Measurements from ENCODE around the gene LMBR1L. TPM values are rescaled to one million over a fixed set of nuclear protein-coding genes. Genes with fewer than 3 reads are reported as not detected.
"Not testable (repeated sequence)": the region's sequence is repeated elsewhere in the genome, so short reads cannot be mapped to it uniquely, and the experiment has no call there.

The LMBR1L gene
- total RNA-seq, 3 donors from 2014 or later, result 37.6 to 73.0 (median 58.3) TPM

DNA sequence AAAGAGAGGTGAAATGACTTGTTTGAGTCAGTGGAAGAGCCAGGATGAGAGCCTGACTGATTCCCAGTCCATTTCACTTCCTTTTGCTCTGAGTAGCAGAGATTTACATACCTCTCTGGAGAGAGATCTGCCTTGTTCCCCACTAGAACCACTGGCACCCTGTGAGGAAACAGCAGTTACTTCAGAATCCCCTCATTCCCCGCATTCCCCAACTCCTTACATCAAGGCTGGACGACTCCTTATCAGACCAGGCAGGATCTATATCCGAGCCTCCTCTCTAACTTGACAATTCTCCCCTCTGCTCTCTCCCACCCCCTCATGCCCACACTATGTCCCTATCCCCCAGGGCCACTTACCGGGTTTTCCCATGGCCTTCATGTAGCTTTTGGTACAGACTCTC lies 44.5 kb downstream of the LMBR1L start:
- Histone ChIP-seq H3K4me3 (no peak overlapping the region), H3K9me3 (no peaks in the 10 kb centered on the region), H3K36me3 (no peaks in the 10 kb centered on the region), H3K27me3 (no peaks in the 10 kb centered on the region), H3K27ac (no peak overlapping the region), H3K4me1 (peaks cover 0 to 6% of the 10 kb centered on the region in 2 donors)
- intact Hi-C loops (cut with DNase I; ENCODE audit: low total_unique reads), result no loop called here
- no peak for DNase-seq (ENCODE audit: low spot score in 2 of 2)
- no peak for TF ChIP-seq POLR2AphosphoS5 (IDR thresholded peaks at IDR 0.05)
- TF ChIP-seq, protein P1, sequence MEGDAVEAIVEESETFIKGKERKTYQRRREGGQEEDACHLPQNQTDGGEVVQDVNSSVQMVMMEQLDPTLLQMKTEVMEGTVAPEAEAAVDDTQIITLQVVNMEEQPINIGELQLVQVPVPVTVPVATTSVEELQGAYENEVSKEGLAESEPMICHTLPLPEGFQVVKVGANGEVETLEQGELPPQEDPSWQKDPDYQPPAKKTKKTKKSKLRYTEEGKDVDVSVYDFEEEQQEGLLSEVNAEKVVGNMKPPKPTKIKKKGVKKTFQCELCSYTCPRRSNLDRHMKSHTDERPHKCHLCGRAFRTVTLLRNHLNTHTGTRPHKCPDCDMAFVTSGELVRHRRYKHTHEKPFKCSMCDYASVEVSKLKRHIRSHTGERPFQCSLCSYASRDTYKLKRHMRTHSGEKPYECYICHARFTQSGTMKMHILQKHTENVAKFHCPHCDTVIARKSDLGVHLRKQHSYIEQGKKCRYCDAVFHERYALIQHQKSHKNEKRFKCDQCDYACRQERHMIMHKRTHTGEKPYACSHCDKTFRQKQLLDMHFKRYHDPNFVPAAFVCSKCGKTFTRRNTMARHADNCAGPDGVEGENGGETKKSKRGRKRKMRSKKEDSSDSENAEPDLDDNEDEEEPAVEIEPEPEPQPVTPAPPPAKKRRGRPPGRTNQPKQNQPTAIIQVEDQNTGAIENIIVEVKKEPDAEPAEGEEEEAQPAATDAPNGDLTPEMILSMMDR (IDR thresholded peaks at IDR 0.05), result no peak

DNA sequence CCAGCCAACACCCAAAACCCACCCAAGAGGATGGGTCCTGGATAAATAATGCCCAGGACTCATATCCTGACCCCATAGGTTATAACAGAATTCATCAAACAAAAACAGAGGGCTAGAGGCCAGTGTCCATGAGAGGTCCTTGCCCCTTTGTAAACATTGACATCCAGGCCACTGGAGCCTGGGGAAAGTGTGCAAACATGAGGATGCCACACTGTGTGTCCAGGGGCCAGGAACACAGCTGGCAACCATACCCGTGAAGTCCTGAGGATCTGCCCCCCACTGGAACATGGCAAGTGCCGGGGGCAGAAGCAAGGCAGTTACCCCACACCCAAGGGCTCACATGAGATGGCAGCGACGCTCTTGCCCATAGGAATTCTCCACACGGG lies 45.9 kb downstream of the LMBR1L start:
- H3K27me3 ChIP-seq, result no peaks in the 10 kb centered on the region
- TF ChIP-seq POLR2AphosphoS5 (IDR thresholded peaks at IDR 0.05) (no peak), POLR2A (IDR thresholded peaks at IDR 0.05) (no peak)
- TF ChIP-seq, protein P1 (IDR thresholded peaks at IDR 0.05), result no peak
- no peak overlapping the region for H3K4me3 ChIP-seq
- DNase-seq (ENCODE audit: low spot score in 2 of 2), result no peak
- H3K4me1 ChIP-seq, result no peaks in the 10 kb centered on the region
- intact Hi-C loops (cut with DNase I; ENCODE audit: low total_unique reads), result no loop called here
- H3K9me3 ChIP-seq, result no peaks in the 10 kb centered on the region
- no peak overlapping the region for H3K27ac ChIP-seq
- no peaks in the 10 kb centered on the region for H3K36me3 ChIP-seq

DNA sequence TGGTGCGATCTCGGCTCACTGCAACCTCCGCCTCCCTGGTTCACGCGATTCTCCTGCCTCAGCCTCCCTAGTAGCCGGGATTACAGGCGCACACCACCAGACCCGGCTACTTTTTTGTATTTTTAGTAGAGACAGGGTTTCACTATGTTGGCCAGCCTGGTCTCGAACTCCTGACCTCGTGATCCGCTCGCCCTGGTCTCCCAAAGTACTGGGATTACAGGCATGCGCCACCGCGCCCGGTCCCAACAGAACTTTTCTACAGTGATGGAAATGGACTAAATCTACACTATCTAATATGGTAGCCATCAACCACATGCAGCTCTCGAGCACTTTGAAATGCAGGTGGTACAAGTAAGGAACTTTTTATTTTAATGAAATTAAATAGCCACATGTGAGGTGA lies 48.7 kb downstream of the LMBR1L start:
- intact Hi-C loops (cut with DNase I; ENCODE audit: low total_unique reads); H3K27ac ChIP-seq; H3K27me3 ChIP-seq; H3K4me3 ChIP-seq; H3K36me3 ChIP-seq; H3K9me3 ChIP-seq; DNase-seq (ENCODE audit: low spot score in 2 of 2): not testable (repeated sequence)
- peaks cover 8 to 14% of the 10 kb centered on the region in 2 donors for H3K4me1 ChIP-seq

DNA sequence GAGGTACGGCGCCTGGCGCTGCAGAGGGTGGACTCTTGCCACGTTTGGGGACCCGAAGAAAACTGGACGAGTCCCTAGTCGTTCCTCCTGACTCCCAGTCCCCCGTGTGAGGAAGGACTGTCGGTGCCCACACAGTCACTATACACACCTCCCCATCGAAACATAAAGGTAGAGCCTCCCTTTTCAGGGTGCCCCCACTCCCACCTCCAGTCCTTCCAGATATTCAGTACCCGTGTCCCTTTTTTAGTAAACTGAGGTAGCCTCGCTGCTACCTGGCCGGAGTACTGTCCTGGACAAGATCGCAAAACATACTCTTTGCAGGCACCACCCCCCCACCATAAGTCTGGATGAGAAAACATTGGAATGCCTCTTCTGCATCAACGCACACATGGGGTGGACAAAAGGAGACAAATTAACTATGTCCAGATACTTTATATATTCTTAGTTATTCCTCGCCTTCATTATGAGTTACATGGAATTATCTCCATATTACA lies 49.4 kb downstream of the LMBR1L start:
- Histone ChIP-seq H3K4me1 (peaks cover 10 to 20% of the 10 kb centered on the region in 2 donors), H3K4me3 (peak overlapping the region; percentile 92 to 96 (median 94)), H3K27ac (peak overlapping the region; percentile 88 to 97), H3K36me3 (no peaks in the 10 kb centered on the region), H3K9me3 (no peaks in the 10 kb centered on the region), H3K27me3 (no peaks in the 10 kb centered on the region)
- no peak for TF ChIP-seq POLR2AphosphoS5 (IDR thresholded peaks at IDR 0.05)
- TF ChIP-seq, protein P1 (IDR thresholded peaks at IDR 0.05), result no peak
- no peak for TF ChIP-seq POLR2A (IDR thresholded peaks at IDR 0.05)
- DNase-seq (ENCODE audit: low spot score in 2 of 2), result no peak
- intact Hi-C loops (cut with DNase I; ENCODE audit: low total_unique reads), result no loop called here

DNA sequence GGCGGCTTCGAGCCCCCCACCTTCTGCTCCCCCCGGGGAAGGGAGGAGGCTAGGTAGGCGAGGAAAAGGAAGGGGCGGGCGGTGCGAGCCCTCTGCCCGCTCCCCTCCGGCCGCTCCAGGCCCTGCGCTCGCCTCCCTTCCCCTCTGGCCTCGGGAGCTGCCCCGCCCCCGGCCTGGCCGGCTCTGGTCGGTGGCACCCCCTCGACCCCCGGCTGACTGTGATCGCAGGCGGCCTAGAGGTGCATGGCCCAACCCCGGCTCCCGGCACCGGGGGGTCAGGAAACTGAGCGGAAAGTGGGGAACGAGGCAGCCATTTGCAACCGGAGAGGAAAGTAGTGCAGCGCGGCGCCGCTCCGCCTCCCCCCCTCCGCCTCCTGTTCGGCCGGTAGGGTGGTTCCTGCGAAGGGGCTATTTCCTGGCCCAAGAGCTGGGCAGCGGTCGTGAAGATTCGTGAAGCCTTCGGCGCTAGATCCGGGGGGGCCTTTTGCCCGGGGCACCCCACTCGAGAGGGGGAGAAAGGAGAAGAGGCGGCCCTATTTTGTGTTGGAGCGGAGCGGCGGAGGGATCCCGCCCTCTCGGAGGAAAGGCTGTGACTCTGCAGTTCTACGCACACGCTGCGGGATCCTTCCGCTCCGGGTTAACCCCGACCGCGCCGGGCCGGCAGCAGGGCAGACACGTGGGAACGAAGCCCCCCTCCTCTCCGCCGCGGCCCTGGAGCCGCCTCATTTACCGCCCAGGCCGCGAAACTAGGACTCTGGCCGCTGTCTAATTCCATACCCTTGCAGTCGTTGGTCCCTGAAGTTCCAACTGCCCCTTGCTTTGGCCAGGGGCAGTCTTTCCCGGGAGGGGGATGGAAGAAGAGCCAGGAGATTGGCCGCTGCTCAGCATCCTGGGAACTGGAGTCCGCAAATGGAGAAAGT lies 50.1 kb downstream of the LMBR1L start, which contains the start of gene KMT2D:
Gene KMT2D, minus strand, starts transcription at position 558 of the 920 bp plus-strand sequence. CDS start 5,470 bp downstream, outside the sequence.
- TF ChIP-seq POLR2A (IDR thresholded peaks at IDR 0.05) (peak; percentile 11), POLR2AphosphoS5 (IDR thresholded peaks at IDR 0.05) (peak; percentile 87 to 92 (median 90))
- TF ChIP-seq, protein P1 (IDR thresholded peaks at IDR 0.05), result peak; percentile 22 to 89 (median 72)
- H3K27me3 ChIP-seq, result no peaks in the 10 kb centered on the region
- intact Hi-C loops (cut with DNase I; ENCODE audit: low total_unique reads), result no loop called here
- peak within 1 kb of the TSS; percentile 92 to 96 (median 94) for H3K4me3 ChIP-seq
- peaks cover 10 to 27% of the 10 kb centered on the region in 2 donors for H3K4me1 ChIP-seq
- no peaks in the 10 kb centered on the region for H3K36me3 ChIP-seq
- H3K9me3 ChIP-seq, result no peaks in the 10 kb centered on the region
- H3K27ac ChIP-seq, result peak within 1 kb of the TSS; percentile 88 to 97
- DNase-seq (ENCODE audit: low spot score in 2 of 2), result peak; percentile 75 to 86

Data from breast epithelium (tissue), 4 donors.